ENCODE measurements around the gene OGFOD2.

Gene OGFOD2

DNA sequence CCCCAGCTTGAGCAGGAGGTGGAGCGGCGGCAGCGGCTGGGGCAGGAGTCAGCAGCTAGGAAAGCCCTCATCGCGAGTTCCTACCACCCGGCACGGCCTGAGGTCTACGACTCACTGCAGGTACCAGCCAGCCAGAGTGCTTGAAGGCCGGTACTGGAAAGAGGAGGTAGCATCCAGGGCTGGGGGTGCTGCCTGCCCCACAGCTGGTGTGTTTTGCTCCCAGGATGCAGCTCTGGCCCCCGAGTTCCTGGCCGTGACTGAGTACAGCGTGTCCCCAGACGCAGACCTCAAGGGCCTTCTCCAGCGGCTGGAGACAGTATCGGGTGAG lies 1.6 kb downstream of the OGFOD2 start:
- DNase-seq (ENCODE audit: extremely low read depth in 1 of 2, low read depth in 1 of 2), result no peak

DNA sequence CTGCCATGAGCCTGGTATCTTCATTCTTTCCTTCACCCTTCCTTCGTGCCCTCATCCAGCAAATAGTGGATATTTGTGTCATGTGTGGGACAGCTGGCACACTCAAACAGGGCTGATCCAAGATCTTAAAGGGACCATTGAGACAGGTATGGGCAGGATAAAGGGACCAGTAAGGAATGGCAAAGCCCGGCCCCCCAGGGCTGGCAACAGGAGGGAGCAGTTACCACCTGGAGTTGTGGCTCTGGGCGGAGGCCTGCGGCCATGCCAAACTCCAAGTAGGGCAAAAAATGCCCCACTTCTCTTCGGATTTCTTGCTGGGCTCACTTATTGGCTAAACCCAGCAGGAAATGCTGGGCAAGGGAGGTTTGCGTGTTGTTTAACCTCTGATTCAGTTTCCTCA lies 2.1 kb downstream of the OGFOD2 start:
- DNase-seq (ENCODE audit: extremely low read depth in 1 of 2, low read depth in 1 of 2), result no peak

- DNase-seq (ENCODE audit: extremely low read depth in 1 of 2, low read depth in 1 of 2), result no peak
Observed at GRCh38 chr12:122977655-122978392, 2.8 kb downstream of the OGFOD2 start.

- no peak for DNase-seq (ENCODE audit: extremely low read depth in 1 of 2, low read depth in 1 of 2)
Observed at GRCh38 chr12:122978507-122978955, 3.5 kb downstream of the OGFOD2 start.

DNA sequence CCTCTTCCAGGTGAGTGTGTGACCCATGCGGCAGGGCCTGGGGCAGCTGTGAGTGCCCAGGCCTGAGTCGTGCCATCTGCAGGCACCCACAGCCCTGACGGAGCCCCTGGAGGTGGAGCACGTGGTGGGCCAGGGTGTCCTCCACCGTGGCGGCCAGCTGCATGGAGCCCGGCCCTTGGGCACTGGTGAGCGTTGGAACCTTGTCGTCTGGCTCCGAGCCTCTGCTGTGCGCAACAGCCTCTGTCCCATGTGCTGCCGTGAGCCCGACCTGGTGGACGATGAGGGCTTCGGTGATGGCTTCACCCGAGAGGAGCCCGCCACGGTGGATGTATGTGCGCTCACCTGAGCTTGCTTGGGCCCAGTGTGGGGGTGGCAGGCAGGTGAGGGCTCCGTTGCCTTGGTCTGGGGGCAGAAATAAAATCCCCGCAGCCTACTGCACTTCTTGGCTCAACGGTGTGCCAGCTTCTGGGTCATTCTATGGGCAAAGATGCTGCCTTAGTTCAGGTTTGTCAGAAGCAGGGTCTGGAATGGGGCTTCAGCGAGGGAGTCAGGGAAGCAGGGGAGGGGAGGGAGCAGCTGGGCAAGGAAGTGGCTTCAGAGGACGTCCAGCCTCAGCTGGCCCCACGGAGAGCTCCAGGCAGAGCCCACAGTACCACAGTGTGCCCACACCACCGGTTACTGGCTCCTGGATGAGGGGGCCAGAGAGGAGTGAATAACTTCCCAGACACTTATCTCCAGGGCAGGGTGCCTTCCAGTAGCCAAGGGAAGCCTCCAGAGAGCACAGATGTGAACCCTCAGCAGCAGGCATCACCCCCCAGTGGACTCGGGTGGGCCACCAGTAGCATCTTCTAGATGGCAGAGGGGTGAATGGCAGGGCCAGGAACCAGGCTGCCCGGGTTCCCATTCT lies 4.2 kb downstream of the OGFOD2 start:
- DNase-seq (ENCODE audit: extremely low read depth in 1 of 2, low read depth in 1 of 2), result no peak

GRCh38 chr12:122979908-122980182 lies 4.8 kb downstream of the OGFOD2 start:
- DNase-seq (ENCODE audit: extremely low read depth in 1 of 2, low read depth in 1 of 2), result no peak

DNA sequence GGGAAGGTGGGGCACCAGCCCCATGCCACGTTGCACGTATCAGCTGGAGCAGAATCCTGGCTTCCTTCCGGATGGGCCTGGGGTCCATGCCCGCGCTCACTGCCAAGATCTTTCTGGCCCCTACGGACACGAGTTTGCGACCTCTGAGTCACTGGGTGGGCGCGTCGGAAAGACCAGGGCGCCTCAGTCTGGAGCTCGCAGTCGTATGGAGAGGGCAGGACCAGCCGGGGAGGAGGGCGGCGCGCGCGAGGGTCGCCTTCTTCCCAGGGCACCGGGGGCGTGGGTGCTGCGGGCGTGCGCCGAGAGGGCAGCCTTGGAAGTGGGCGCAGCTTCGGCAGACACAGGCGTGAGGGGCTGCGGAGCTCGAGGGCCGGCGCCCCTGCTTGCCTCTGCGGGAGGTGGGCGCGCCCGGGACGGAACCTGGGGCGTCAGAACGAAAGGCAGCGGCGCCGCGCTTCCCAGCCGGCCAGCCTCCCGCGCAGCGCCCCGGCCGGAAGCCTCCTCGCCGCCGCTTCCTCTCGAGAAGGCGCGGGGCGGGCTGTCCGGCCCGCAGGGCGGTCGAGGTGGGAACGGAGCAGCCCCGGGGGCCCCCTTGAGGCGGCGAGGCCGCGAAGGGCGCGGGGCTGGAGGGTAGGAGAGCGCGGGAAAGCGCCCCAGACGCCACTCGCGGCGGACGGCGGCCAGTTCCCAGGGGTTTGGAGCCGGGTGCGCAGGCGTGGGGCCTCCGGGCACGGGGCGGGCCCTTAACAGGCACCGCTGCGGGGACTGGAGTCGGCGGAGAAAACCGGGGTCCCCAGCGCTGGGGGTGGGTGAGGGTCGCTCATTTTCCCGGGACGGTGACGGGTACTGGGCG lies 5.4 kb downstream of the OGFOD2 start, which contains the start of gene ARL6IP4:
ARL6IP4 (plus strand) TSS at position 499 of the 853 bp plus-strand sequence. CDS start 459 bp downstream, outside the sequence.
- peak; percentile 54 for DNase-seq (ENCODE audit: extremely low read depth in 1 of 2, low read depth in 1 of 2)

GRCh38 chr12:122981036-122981471 lies 6.0 kb downstream of the OGFOD2 start:
- DNase-seq (ENCODE audit: extremely low read depth in 1 of 2, low read depth in 1 of 2), result no peak

DNA sequence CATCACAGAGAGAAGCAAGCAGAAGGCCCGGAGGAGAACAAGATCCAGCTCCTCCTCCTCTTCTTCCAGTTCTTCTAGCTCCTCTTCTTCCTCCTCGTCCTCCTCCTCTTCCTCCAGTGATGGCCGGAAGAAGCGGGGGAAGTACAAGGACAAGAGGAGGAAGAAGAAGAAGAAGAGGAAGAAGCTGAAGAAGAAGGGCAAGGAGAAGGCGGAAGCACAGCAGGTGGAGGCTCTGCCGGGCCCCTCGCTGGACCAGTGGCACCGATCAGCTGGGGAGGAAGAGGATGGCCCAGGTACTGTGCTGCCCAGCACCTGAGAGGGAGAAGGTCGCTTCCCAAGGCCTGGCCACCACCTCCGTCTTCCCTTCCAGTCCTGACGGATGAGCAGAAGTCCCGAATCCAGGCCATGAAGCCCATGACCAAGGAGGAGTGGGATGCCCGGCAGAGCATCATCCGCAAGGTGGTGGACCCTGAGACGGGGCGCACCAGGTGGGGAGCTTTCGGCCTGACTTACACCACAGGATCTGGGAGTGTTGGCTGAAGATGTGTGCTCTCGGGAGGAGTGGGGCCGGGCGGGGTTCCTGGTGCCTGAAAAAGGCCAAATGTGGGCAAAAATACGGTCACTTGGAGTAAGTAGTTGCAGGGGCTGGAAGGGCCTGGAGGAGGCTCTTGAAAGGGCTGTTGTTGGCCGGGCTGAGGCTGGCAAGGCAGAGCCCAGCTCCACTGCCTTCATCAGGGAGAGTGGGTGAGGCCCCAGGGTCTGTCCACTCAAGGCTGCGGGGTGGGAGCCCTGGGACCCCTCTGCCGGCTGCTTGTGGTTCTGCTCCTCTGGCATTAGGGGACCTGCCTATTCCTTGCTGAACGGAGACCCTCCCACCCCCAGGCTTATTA lies 6.8 kb downstream of the OGFOD2 start:
- no peak for DNase-seq (ENCODE audit: extremely low read depth in 1 of 2, low read depth in 1 of 2)

DNA sequence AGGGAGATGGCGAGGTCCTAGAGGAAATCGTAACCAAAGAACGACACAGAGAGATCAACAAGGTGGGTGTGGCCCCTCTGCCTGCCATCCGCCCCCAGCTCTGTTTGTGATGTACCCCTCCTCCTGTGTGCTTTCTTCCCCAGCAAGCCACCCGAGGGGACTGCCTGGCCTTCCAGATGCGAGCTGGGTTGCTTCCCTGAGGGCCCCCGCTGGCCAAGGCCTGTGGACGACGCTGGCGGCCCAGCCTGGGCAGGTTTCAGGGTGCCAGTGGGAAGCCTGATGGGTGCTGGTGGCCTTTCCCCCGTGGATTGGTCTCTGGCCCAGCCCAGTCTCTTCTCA lies 7.4 kb downstream of the OGFOD2 start:
- DNase-seq (ENCODE audit: extremely low read depth in 1 of 2, low read depth in 1 of 2), result no peak

GRCh38 chr12:122982963-122983788 lies 8.1 kb downstream of the OGFOD2 start:
- no peak for DNase-seq (ENCODE audit: extremely low read depth in 1 of 2, low read depth in 1 of 2)

- no peak for DNase-seq (ENCODE audit: extremely low read depth in 1 of 2, low read depth in 1 of 2)
Observed at GRCh38 chr12:122983789-122984515, 8.9 kb downstream of the OGFOD2 start.

DNA sequence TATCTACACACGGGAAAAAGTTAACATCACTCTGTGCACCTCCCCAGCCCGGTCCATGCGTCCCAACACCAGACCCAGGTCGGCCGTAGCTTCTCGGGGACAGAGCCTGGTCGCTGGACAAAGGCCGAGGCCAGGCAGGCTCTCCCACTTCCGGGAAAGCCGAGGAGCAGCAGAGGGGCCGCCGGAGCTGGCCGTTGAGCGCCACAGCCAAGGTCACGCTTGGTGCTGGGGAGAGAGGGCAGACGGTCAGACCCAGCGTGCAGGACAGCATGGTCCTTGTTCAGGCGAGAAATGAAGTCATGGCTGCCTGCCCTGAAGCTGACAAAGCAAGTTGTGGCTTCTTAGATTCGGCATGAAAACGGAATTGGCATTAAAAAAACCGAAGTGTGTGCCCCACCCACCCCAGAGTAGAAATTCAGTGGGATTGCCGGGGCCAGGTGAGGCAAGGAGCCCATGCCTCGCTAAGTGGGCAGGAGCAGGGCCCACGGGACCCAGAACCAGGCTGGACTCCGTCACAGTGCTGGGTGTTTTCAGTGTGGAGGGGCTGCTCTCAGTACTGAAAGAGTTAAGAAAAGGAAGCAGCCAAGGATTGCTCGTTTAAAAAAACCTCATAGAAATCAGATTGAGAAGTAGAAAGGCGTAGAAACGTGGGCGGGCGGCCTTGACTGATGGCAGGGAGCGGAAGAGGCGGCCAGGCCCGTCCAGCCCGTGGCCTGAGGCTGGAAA lies 9.7 kb downstream of the OGFOD2 start:
- DNase-seq (ENCODE audit: extremely low read depth in 1 of 2, low read depth in 1 of 2), result no peak

DNA sequence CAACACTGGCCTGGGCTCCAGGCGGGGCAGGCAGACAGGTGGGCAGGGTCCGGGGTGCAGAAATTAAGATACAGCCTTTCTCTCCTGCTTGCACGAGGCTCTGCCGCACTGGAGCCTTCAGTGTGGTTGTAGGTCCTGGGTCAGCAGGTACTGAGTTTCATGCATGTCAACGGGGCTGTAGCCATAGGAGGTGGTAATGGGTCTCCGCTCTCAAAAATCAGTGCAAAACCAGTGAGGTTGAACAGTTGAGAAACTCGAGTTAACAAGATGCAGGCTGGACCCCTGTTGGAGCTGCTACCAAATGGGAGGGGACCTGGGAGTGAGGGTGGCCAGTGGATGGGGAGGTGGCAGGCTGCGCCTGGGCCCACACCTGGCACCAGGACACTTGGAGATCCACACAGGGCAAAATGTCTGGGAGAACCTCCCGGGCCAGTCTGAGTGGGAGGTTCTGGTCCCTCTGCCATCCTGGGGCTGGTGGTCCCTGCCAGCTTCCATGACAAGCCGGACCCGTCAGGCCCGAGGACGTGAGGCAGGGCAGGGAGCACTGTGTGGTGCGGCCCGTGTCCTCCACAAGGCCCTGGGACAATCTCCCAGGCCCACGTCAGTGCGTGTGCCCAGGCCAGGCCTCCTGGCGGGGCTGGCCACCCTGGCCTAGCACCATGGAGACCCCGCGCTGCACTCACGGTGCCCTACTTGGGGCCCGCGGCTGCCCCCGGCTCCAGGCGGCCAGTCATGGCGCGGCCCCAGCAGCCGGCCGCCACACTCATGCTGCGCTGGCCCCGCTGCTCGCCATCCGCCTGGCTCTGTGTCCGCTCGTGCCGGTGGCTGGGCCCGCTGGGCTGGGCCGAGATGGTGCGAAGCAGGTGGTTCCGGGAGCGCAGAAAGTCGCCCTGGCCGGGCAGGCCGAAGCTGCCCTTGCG lies 10.6 kb downstream of the OGFOD2 start:
- no peak for DNase-seq (ENCODE audit: extremely low read depth in 1 of 2, low read depth in 1 of 2)

GRCh38 chr12:122986258-122986871 lies 11.3 kb downstream of the OGFOD2 start:
- DNase-seq (ENCODE audit: extremely low read depth in 1 of 2, low read depth in 1 of 2), result no peak

DNA sequence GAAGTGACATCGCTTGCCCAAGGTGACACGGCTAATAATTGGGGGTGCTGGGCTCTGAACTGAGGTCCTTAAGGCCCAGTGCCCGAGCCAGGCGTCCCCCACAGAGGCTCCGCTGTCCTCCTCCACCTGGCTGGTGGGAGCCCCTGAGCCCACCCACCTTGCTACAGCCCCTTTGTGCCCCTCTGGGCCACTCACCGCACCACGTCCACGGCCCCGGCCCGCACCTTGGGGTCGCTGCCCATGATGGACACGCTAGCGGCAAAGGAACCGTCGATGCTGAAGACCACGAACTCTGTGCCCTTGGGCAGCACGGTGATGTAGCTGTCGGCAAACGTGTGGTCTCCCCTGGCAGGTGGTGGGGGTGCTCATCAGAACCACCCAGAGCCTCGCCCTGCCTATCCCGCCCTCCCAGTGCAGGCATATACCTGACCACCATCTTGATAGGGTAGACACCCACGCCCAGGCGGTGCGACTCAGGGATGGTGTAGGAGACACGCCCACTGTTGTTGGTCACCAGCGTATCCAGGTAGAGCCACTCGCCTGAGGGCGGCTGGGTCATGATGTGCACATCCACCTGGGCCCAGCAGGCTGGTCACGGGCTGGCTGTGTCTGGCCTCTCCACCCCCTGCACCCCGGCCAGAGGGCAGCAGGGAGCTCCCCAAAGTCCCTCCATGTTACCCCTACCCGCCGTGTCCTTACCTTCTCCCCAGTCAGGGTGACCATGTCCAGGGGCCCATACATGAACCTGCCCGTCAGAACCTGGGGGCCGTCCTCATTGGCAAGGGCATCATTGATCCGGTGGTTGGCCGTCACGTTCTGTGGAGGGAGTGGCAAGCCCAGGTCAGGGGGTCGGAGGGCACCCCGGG lies 12.3 kb downstream of the OGFOD2 start:
- DNase-seq (ENCODE audit: extremely low read depth in 1 of 2, low read depth in 1 of 2), result no peak
